Keratinocyte (primary cell): ENCODE measurements around the gene ACSL6. TPM values are rescaled to one million over a fixed set of nuclear protein-coding genes. Genes with fewer than 3 reads are reported as not detected.

Source experiments
- DNase-seq: peaks from one replicate; pipeline ENCODE4 v3.0.0-alpha.2; 2011; ENCODE audit warnings: low read depth, missing footprints, low spot score
- FAIRE-seq: peaks from 2 replicates; lab custom pipeline; 2011; peaks lifted over from hg19 to GRCh38; lab: Jason Lieb, UNC
- H2AFZ ChIP-seq: 2 replicates; pipeline ENCODE4 v1.6.0; 2012; ENCODE audit warnings: low read length, control low read depth, inconsistent platforms; ENCODE audit not compliant: control insufficient read depth
- H3K27ac ChIP-seq: 2 replicates; pipeline ENCODE4 v1.5.1; 2011; ENCODE audit warnings: low read length; ENCODE audit not compliant: control insufficient read depth, insufficient read depth
- H3K27me3 ChIP-seq: 3 replicates; pipeline ENCODE4 v1.6.0; 2011; ENCODE audit warnings: low read length; ENCODE audit not compliant: control insufficient read depth, insufficient read depth; ENCODE audit errors: extremely low read depth
- H3K36me3 ChIP-seq, 2 experiments: 2 replicates in 1 of 2; 3 replicates in 1 of 2; pipeline ENCODE4 v1.5.1; 2011; ENCODE audit warnings: low read length in 2 of 2, mild to moderate bottlenecking in 1 of 2; ENCODE audit not compliant: control insufficient read depth in 2 of 2, insufficient read depth in 2 of 2; ENCODE audit errors: extremely low read depth in 1 of 2
- H3K4me1 ChIP-seq: 3 replicates; pipeline ENCODE4 v1.5.1; 2011; ENCODE audit warnings: low read length; ENCODE audit not compliant: control insufficient read depth, insufficient read depth; ENCODE audit errors: extremely low read depth
- H3K4me2 ChIP-seq: 3 replicates; pipeline ENCODE4 v1.6.0; 2011; ENCODE audit warnings: low read depth, low read length; ENCODE audit not compliant: control insufficient read depth, insufficient read depth; ENCODE audit errors: extremely low read depth
- H3K4me3 ChIP-seq, 3 experiments: fragments of 200-600 bp in 1 of 3; sonication (generic) in 1 of 3; 2 replicates in 2 of 3; 3 replicates in 1 of 3; pipeline ENCODE4 v1.5.1; 2011 to 2016; ENCODE audit warnings: low read length in 3 of 3, mild to moderate bottlenecking in 3 of 3, control low read depth in 2 of 3, inconsistent platforms in 1 of 3, low read depth in 1 of 3, mixed read lengths in 1 of 3, mixed run types in 1 of 3, moderate library complexity in 1 of 3; ENCODE audit not compliant: control insufficient read depth in 2 of 3, insufficient read depth in 2 of 3; ENCODE audit errors: extremely low read depth in 1 of 3
- H3K79me2 ChIP-seq: 2 replicates; pipeline ENCODE4 v1.6.0; 2012; ENCODE audit warnings: low read length; ENCODE audit not compliant: control insufficient read depth, insufficient read depth
- H3K9ac ChIP-seq: 3 replicates; pipeline ENCODE4 v1.6.0; 2011; ENCODE audit warnings: low read length; ENCODE audit not compliant: control insufficient read depth, insufficient read depth; ENCODE audit errors: extremely low read depth
- H3K9me1 ChIP-seq: 3 replicates; pipeline ENCODE4 v1.6.0; 2011; ENCODE audit warnings: low read length; ENCODE audit not compliant: control insufficient read depth, insufficient read depth; ENCODE audit errors: extremely low read depth
- H3K9me3 ChIP-seq: 2 replicates; pipeline ENCODE4 v1.5.1; 2012; ENCODE audit warnings: low read depth, low read length; ENCODE audit not compliant: control insufficient read depth
- H4K20me1 ChIP-seq: 3 replicates; pipeline ENCODE4 v1.6.0; 2011; ENCODE audit warnings: low read length; ENCODE audit not compliant: control insufficient read depth, insufficient read depth; ENCODE audit errors: extremely low read depth
- CTCF ChIP-seq, 3 experiments: IDR thresholded peaks in 1 of 3; conservative IDR thresholded peaks in 1 of 3; optimal IDR thresholded peaks in 1 of 3; 2 replicates in 2 of 3; 3 replicates in 1 of 3; pipeline versions ENCODE3 to v1.5.1; 2011; ENCODE audit warnings: low read length in 3 of 3, mild to moderate bottlenecking in 3 of 3, moderate library complexity in 2 of 3, control low read depth in 1 of 3, inconsistent platforms in 1 of 3; ENCODE audit not compliant: insufficient read depth in 2 of 3; ENCODE audit errors: extremely low read depth in 1 of 3
- EZH2 ChIP-seq: IDR thresholded peaks from one replicate; pipeline ENCODE4 v1.6.1; 2012; ENCODE audit warnings: inconsistent platforms, mild to moderate bottlenecking, low read length, moderate library complexity
- dilution Hi-C: fragments of 300-500 bp; cut with MboI; formaldehyde crosslinking; loops from one replicate; pipeline ENCODE4 v1.7.0; 2020; ENCODE audit warnings: low sequenced_read_pairs; ENCODE audit not compliant: extremely low pct_ligation_motif_present
- polyA plus RNA-seq, 5 experiments: library from polyadenylated mRNA; depleted of rRNA in 3 of 5; stranded (reverse) in 3 of 5; stranded (forward) in 1 of 5; unstranded in 1 of 5; fragments of >200 nt; gene quantifications; 1 replicate in 1 of 5; 2 replicates in 3 of 5; 3 replicates in 1 of 5; pipeline versions ENCODE4 v1.2.1 to v1.2.3, GENCODE V29; 2011 to 2012; ENCODE audit warnings: missing spikeins in 2 of 5, low read depth in 1 of 5, low replicate concordance in 1 of 5

Gene ACSL6
- polyA plus RNA-seq, 1 donor (not counting 4 experiments of a cell fraction or from before 2014, with no cell fraction given), result 0.18 TPM

- no peak for TF ChIP-seq CTCF (optimal IDR thresholded peaks at IDR 0.05 in 1 of 3, IDR thresholded peaks at IDR 0.05 in 1 of 3, conservative IDR thresholded peaks at IDR 0.05 in 1 of 3; ENCODE audit: extremely low read depth in 1 of 3, insufficient read depth in 2 of 3, low read length in 3 of 3)
- no peak for TF ChIP-seq EZH2
- FAIRE-seq (no peak), DNase-seq (no peak)
- H3K79me2 ChIP-seq, result no peaks in the 10 kb centered on the region
- H3K27ac ChIP-seq, result no peak overlapping the region
- peaks cover 15% of the 10 kb centered on the region for H3K27me3 ChIP-seq
- no peaks in the 10 kb centered on the region for H3K9me3 ChIP-seq
- H3K9ac ChIP-seq, result no peak overlapping the region
- H3K4me2 ChIP-seq, result no peak overlapping the region
- dilution Hi-C loops, result no loop called here
- H3K4me3 ChIP-seq, result no peak overlapping the region
- no peaks in the 10 kb centered on the region for H4K20me1 ChIP-seq
- no peak overlapping the region for H2AFZ ChIP-seq
- no peaks in the 10 kb centered on the region for H3K4me1 ChIP-seq
- H3K9me1 ChIP-seq, result no peaks in the 10 kb centered on the region
- H3K36me3 ChIP-seq, result no peaks in the 10 kb centered on the region
Observed at GRCh38 chr5:131997727-131998117, 13.7 kb downstream of the ACSL6 start.

- no peak for FAIRE-seq
- H3K36me3 ChIP-seq, result no peaks in the 10 kb centered on the region
- DNase-seq, result no peak
- H4K20me1 ChIP-seq, result no peaks in the 10 kb centered on the region
- no peak overlapping the region for H3K4me2 ChIP-seq
- no peak for TF ChIP-seq EZH2
- TF ChIP-seq CTCF (optimal IDR thresholded peaks at IDR 0.05 in 1 of 3, IDR thresholded peaks at IDR 0.05 in 1 of 3, conservative IDR thresholded peaks at IDR 0.05 in 1 of 3; ENCODE audit: extremely low read depth in 1 of 3, insufficient read depth in 2 of 3, low read length in 3 of 3), result no peak
- no peak overlapping the region for H3K4me3 ChIP-seq
- no peaks in the 10 kb centered on the region for H3K79me2 ChIP-seq
- H2AFZ ChIP-seq, result no peak overlapping the region
- no peaks in the 10 kb centered on the region for H3K9me3 ChIP-seq
- no peak overlapping the region for H3K9ac ChIP-seq
- no peak overlapping the region for H3K27ac ChIP-seq
- no peaks in the 10 kb centered on the region for H3K9me1 ChIP-seq
- H3K27me3 ChIP-seq, result peaks cover 19% of the 10 kb centered on the region
- dilution Hi-C loops, result no loop called here
- no peaks in the 10 kb centered on the region for H3K4me1 ChIP-seq
Observed at GRCh38 chr5:131997026-131997726, 14.3 kb downstream of the ACSL6 start.
